Astrocyte (in vitro differentiated cells and primary cell): ENCODE measurements around the gene HLCS. TPM values are rescaled to one million over a fixed set of nuclear protein-coding genes. Genes with fewer than 3 reads are reported as not detected.

Experiments used
- DNase-seq: peaks from one replicate; pipeline ENCODE4 v3.0.0-alpha.2; 2010; ENCODE audit warnings: low read depth
- FAIRE-seq: peaks from 2 replicates; lab custom pipeline; 2011; peaks lifted over from hg19 to GRCh38; lab: Jason Lieb, UNC
- H2AFZ ChIP-seq: 2 replicates; pipeline ENCODE4 v1.6.0; 2012; ENCODE audit warnings: low read depth, low read length, inconsistent platforms
- H3K27ac ChIP-seq: 2 replicates; pipeline ENCODE4 v1.5.1; 2011; ENCODE audit warnings: low read depth, low read length, inconsistent platforms
- H3K27me3 ChIP-seq: 2 replicates; pipeline ENCODE4 v1.6.0; 2011; ENCODE audit warnings: low read length, inconsistent platforms; ENCODE audit not compliant: insufficient read depth
- H3K36me3 ChIP-seq: 2 replicates; pipeline ENCODE4 v1.5.1; 2011; ENCODE audit warnings: low read length, inconsistent platforms; ENCODE audit not compliant: insufficient read depth
- H3K4me1 ChIP-seq: 2 replicates; pipeline ENCODE4 v1.5.1; 2011; ENCODE audit warnings: low read length, inconsistent platforms; ENCODE audit not compliant: insufficient read depth
- H3K4me2 ChIP-seq: 2 replicates; pipeline ENCODE4 v1.6.0; 2012; ENCODE audit warnings: low read length, inconsistent platforms
- H3K4me3 ChIP-seq: 2 replicates; pipeline ENCODE4 v1.5.1; 2011; ENCODE audit warnings: low read depth, mild to moderate bottlenecking, low read length, inconsistent platforms; ENCODE audit not compliant: insufficient read depth
- H3K79me2 ChIP-seq: 2 replicates; pipeline ENCODE4 v1.6.0; 2012; ENCODE audit warnings: mild to moderate bottlenecking, low read length, inconsistent platforms; ENCODE audit not compliant: insufficient read depth
- H3K9ac ChIP-seq: 2 replicates; pipeline ENCODE4 v1.6.0; 2012; ENCODE audit warnings: mild to moderate bottlenecking, low read length, inconsistent platforms
- H3K9me3 ChIP-seq: 2 replicates; pipeline ENCODE4 v1.5.1; 2012; ENCODE audit warnings: low read depth, mild to moderate bottlenecking, low read length, inconsistent platforms; ENCODE audit not compliant: insufficient read depth
- H4K20me1 ChIP-seq: 2 replicates; pipeline ENCODE4 v1.6.0; 2012; ENCODE audit warnings: low read length, inconsistent platforms; ENCODE audit not compliant: insufficient read depth
- H3K27ac Mint-ChIP-seq: one replicate; pipeline ENCODE4 v1.8.0; 2021; ENCODE audit warnings: mild to moderate bottlenecking, mixed read lengths; ENCODE audit not compliant: unreplicated experiment
- H3K27me3 Mint-ChIP-seq: one replicate; pipeline ENCODE4 v1.8.0; 2021; ENCODE audit warnings: low read depth, mixed read lengths; ENCODE audit not compliant: unreplicated experiment
- H3K36me3 Mint-ChIP-seq: one replicate; pipeline ENCODE4 v1.8.0; 2021; ENCODE audit warnings: low read depth, mixed read lengths; ENCODE audit not compliant: unreplicated experiment
- H3K4me1 Mint-ChIP-seq: one replicate; pipeline ENCODE4 v1.8.0; 2021; ENCODE audit warnings: low read depth, mixed read lengths; ENCODE audit not compliant: unreplicated experiment
- H3K4me3 Mint-ChIP-seq: one replicate; pipeline ENCODE4 v1.8.0; 2021; ENCODE audit warnings: mild to moderate bottlenecking, moderate library complexity, mixed read lengths; ENCODE audit not compliant: unreplicated experiment
- H3K9me3 Mint-ChIP-seq: one replicate; pipeline ENCODE4 v1.8.0; 2021; ENCODE audit warnings: mild to moderate bottlenecking, mixed read lengths; ENCODE audit not compliant: unreplicated experiment
- EZH2 ChIP-seq: IDR thresholded peaks from 2 replicates; pipeline ENCODE4 v1.6.1; 2012; ENCODE audit warnings: mild to moderate bottlenecking, low read length, inconsistent platforms; ENCODE audit not compliant: insufficient read depth
- total RNA-seq: library from RNA; stranded (reverse); gene quantifications from 2 replicates; pipeline ENCODE4 v1.2.1, GENCODE V29; 2021
- TF ChIP-seq, protein P1 (sequence below): IDR thresholded peaks from 2 replicates; pipeline ENCODE4 v1.5.1; 2011; ENCODE audit warnings: low read depth, mild to moderate bottlenecking, inconsistent platforms, low read length, moderate library complexity; ENCODE audit not compliant: insufficient read depth

The HLCS gene
- total RNA-seq, 1 donor from 2014 or later, result 20.9 TPM

DNA sequence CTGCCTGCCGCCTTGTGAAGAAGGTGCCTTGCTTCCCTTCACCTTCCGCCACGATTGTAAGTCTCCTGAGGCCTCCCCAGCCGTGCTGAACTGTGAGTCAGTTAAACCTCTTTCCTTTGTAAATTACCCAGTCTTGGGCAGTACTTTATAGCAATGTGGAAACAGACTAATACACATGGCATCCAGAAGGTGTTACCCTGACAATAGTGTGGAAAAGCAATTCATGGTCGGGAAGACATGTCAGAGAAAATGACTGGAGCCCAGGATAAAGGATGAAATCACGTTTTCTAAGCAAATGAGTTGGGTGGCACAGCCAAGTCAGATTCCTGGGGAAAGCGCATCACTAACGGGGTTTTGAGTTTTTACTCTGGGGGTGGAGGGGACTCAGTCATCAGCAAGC, 76.4 kb downstream of the HLCS start:
- Mint-ChIP-seq H3K36me3 (peaks cover 40% of the 10 kb centered on the region), H3K27ac (no peak overlapping the region), H3K9me3 (peaks cover 4% of the 10 kb centered on the region), H3K4me3 (no peak overlapping the region), H3K4me1 (no peaks in the 10 kb centered on the region), H3K27me3 (no peaks in the 10 kb centered on the region)
- Histone ChIP-seq H3K4me2 (no peak overlapping the region), H3K79me2 (peaks cover 2% of the 10 kb centered on the region), H3K4me1 (peaks cover 7% of the 10 kb centered on the region), H3K9me3 (no peaks in the 10 kb centered on the region), H3K27ac (peak overlapping the region; percentile 8), H3K27me3 (no peaks in the 10 kb centered on the region), H3K9ac (peak overlapping the region; percentile 26), H2AFZ (no peak overlapping the region), H3K36me3 (no peaks in the 10 kb centered on the region), H4K20me1 (no peaks in the 10 kb centered on the region), H3K4me3 (no peak overlapping the region)
- peak; percentile 57 for DNase-seq
- no peak for FAIRE-seq
- TF ChIP-seq, protein P1, sequence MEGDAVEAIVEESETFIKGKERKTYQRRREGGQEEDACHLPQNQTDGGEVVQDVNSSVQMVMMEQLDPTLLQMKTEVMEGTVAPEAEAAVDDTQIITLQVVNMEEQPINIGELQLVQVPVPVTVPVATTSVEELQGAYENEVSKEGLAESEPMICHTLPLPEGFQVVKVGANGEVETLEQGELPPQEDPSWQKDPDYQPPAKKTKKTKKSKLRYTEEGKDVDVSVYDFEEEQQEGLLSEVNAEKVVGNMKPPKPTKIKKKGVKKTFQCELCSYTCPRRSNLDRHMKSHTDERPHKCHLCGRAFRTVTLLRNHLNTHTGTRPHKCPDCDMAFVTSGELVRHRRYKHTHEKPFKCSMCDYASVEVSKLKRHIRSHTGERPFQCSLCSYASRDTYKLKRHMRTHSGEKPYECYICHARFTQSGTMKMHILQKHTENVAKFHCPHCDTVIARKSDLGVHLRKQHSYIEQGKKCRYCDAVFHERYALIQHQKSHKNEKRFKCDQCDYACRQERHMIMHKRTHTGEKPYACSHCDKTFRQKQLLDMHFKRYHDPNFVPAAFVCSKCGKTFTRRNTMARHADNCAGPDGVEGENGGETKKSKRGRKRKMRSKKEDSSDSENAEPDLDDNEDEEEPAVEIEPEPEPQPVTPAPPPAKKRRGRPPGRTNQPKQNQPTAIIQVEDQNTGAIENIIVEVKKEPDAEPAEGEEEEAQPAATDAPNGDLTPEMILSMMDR, result no peak
- TF ChIP-seq EZH2, result no peak

DNA sequence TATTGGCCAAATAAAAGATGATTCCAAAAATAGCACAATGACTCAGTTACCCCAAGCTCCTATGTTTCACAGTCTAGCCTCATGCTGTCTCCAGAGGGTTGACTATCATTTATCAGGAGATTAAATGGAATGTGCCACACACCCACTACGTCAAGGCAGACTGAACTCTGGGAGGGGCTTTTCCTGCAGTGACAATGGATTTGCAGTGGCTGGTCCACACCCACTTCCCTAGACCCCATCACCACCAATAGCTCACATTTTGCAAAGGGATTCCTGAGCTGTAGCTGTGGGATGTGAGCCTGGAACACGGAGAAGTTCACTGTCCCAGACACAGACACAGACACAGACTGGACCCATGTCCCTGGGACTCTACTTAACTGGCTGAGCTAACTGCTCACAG, 77.1 kb downstream of the HLCS start:
- peak overlapping the region; percentile 26 for H3K9ac ChIP-seq
- H3K4me1 Mint-ChIP-seq, result no peaks in the 10 kb centered on the region
- H3K36me3 ChIP-seq, result no peaks in the 10 kb centered on the region
- H3K4me3 ChIP-seq, result no peak overlapping the region
- H3K27ac Mint-ChIP-seq, result no peak overlapping the region
- peaks cover 2% of the 10 kb centered on the region for H3K79me2 ChIP-seq
- FAIRE-seq (no peak), DNase-seq (peak; percentile 85)
- H2AFZ ChIP-seq, result no peak overlapping the region
- H3K4me2 ChIP-seq, result no peak overlapping the region
- no peaks in the 10 kb centered on the region for H3K27me3 ChIP-seq
- H3K27me3 Mint-ChIP-seq, result no peaks in the 10 kb centered on the region
- H3K4me3 Mint-ChIP-seq, result no peak overlapping the region
- no peak for TF ChIP-seq EZH2
- TF ChIP-seq, protein P1, result no peak
- H3K9me3 Mint-ChIP-seq, result peaks cover 4% of the 10 kb centered on the region
- peaks cover 7% of the 10 kb centered on the region for H3K4me1 ChIP-seq
- H3K27ac ChIP-seq, result peak overlapping the region; percentile 8
- H3K9me3 ChIP-seq, result no peaks in the 10 kb centered on the region
- H4K20me1 ChIP-seq, result no peaks in the 10 kb centered on the region
- H3K36me3 Mint-ChIP-seq, result peaks cover 40% of the 10 kb centered on the region

DNA sequence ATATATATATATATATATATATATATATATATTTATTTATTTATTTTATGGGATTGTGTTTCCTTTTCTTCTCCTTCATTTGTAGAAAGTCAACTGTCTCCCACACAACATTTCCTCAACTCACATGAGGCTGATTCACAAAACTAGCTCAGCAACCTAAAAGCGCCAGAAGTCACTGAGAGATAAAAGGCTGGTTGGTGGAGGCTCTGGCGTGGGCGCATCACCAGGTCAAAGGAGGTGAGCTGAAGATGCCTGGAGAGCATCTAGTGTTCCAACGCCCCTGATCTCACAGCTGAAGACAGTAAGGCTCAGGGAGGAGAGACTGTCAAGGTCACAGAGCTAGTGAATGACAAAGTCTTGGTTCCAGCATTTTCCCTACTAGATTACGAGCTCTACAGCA, 78.0 kb downstream of the HLCS start:
- Mint-ChIP-seq H3K4me1 (no peaks in the 10 kb centered on the region), H3K27ac (no peak overlapping the region), H3K27me3 (no peaks in the 10 kb centered on the region), H3K4me3 (no peak overlapping the region), H3K36me3 (peaks cover 45% of the 10 kb centered on the region), H3K9me3 (peaks cover 4% of the 10 kb centered on the region)
- Histone ChIP-seq H4K20me1 (no peaks in the 10 kb centered on the region), H3K4me2 (no peak overlapping the region), H2AFZ (peak overlapping the region; percentile 10), H3K27me3 (no peaks in the 10 kb centered on the region), H3K4me1 (peaks cover 7% of the 10 kb centered on the region), H3K4me3 (no peak overlapping the region), H3K9ac (peak overlapping the region; percentile 29), H3K9me3 (peaks cover 4% of the 10 kb centered on the region), H3K36me3 (no peaks in the 10 kb centered on the region), H3K79me2 (peaks cover 2% of the 10 kb centered on the region), H3K27ac (peak overlapping the region; percentile 13)
- DNase-seq, result no peak
- FAIRE-seq, result no peak
- TF ChIP-seq, protein P1, result no peak
- no peak for TF ChIP-seq EZH2
